OCI-LY3 (cell line): ENCODE results near the gene TEX35.

Experiments used
- H2AFZ ChIP-seq: fragments of 200-600, 300-600 bp; shearing (Covaris generic); 2 replicates; pipeline ENCODE4 v1.6.0; 2014; ENCODE audit warnings: antibody characterized with exemption, low read depth, low read length
- H3K27ac ChIP-seq: fragments of 200-600, 300-600 bp; sonication (generic); 2 replicates; pipeline ENCODE4 v1.5.1; 2014; ENCODE audit warnings: mild to moderate bottlenecking, low read length, moderate library complexity, mixed read lengths
- H3K27me3 ChIP-seq: fragments of 200-600, 300-600 bp; sonication (generic); 2 replicates; pipeline ENCODE4 v1.6.1; 2014; ENCODE audit warnings: low read depth, low read length, mixed read lengths
- H3K36me3 ChIP-seq: fragments of 200-600, 300-600 bp; sonication (generic); replicated peaks from 2 replicates; pipeline ENCODE3; 2014; ENCODE audit warnings: low read depth, low read length, mixed read lengths
- H3K4me1 ChIP-seq: fragments of 300-600, 200-600 bp; sonication (generic); 2 replicates; pipeline ENCODE4 v1.6.1; 2014; ENCODE audit warnings: low read length, mixed read lengths
- H3K4me2 ChIP-seq: fragments of 200-600, 300-600 bp; sonication (generic); 2 replicates; pipeline ENCODE4 v1.6.1; 2014; ENCODE audit warnings: low read length, mixed read lengths
- H3K4me3 ChIP-seq: fragments of 300-600, 200-600 bp; sonication (generic); 2 replicates; pipeline ENCODE4 v1.5.1; 2014; ENCODE audit warnings: antibody characterized with exemption, mild to moderate bottlenecking, low read length, moderate library complexity
- H3K79me2 ChIP-seq: fragments of 300-600, 200-600 bp; shearing (Covaris generic); 2 replicates; pipeline ENCODE4 v1.6.1; 2014; ENCODE audit warnings: mild to moderate bottlenecking, low read length, mixed read lengths
- H3K9ac ChIP-seq: fragments of 300-600, 200-600 bp; shearing (Covaris generic); 2 replicates; pipeline ENCODE4 v1.6.0; 2014; ENCODE audit warnings: mild to moderate bottlenecking, low read length, moderate library complexity
- H3K9me3 ChIP-seq: fragments of 200-600, 300-600 bp; shearing (Covaris generic); 2 replicates; pipeline ENCODE4 v1.6.1; 2014; ENCODE audit warnings: low read length, mixed read lengths; ENCODE audit not compliant: insufficient read depth
- H4K20me1 ChIP-seq: fragments of 200-600, 300-600 bp; sonication (generic); 2 replicates; pipeline ENCODE4 v1.6.1; 2016; ENCODE audit warnings: low read length, mixed read lengths; ENCODE audit not compliant: insufficient read depth
- CTCF ChIP-seq: fragments of 200-600, 300-600 bp; sonication (generic); IDR thresholded peaks from 2 replicates; pipeline ENCODE4 v1.5.1; 2014; ENCODE audit warnings: antibody characterized with exemption, low read length, low read depth
- EZH2phosphoT487 ChIP-seq: fragments of 200-600 bp; shearing (Covaris generic); IDR thresholded peaks from 2 replicates; pipeline ENCODE4 v1.6.1; 2018; ENCODE audit warnings: antibody characterized with exemption, mixed run types, low read depth

The TEX35 gene

GRCh38 chr1:178516110-178516509 is 3.2 kb downstream of the TEX35 start:
- Histone ChIP-seq H4K20me1 (no peaks in the 10 kb centered on the region), H3K4me3 (no peak overlapping the region), H3K36me3 (no peaks in the 10 kb centered on the region), H3K4me1 (no peaks in the 10 kb centered on the region), H3K79me2 (no peaks in the 10 kb centered on the region), H2AFZ (no peak overlapping the region), H3K27me3 (no peaks in the 10 kb centered on the region), H3K27ac (no peak overlapping the region), H3K9ac (no peak overlapping the region), H3K4me2 (no peak overlapping the region), H3K9me3 (no peaks in the 10 kb centered on the region)
- TF ChIP-seq EZH2phosphoT487 = no peak
- TF ChIP-seq CTCF = no peak

- H3K36me3 ChIP-seq = no peaks in the 10 kb centered on the region
- H3K9ac ChIP-seq = no peak overlapping the region
- H3K27me3 ChIP-seq = no peaks in the 10 kb centered on the region
- H4K20me1 ChIP-seq = no peaks in the 10 kb centered on the region
- H3K79me2 ChIP-seq = no peaks in the 10 kb centered on the region
- no peak overlapping the region for H3K27ac ChIP-seq
- no peak overlapping the region for H2AFZ ChIP-seq
- H3K4me3 ChIP-seq = no peak overlapping the region
- TF ChIP-seq CTCF = no peak
- TF ChIP-seq EZH2phosphoT487 = no peak
- no peaks in the 10 kb centered on the region for H3K4me1 ChIP-seq
- no peaks in the 10 kb centered on the region for H3K9me3 ChIP-seq
- H3K4me2 ChIP-seq = no peak overlapping the region
These were observed 6.0 kb downstream of the TEX35 start for GRCh38 chr1:178518894-178519293.

GRCh38 chr1:178520803-178521202 is 7.9 kb downstream of the TEX35 start:
- TF ChIP-seq CTCF = no peak
- no peak for TF ChIP-seq EZH2phosphoT487

GRCh38 chr1:178521241-178521640 is 8.3 kb downstream of the TEX35 start:
- Histone ChIP-seq H3K9ac (no peak overlapping the region), H3K4me3 (no peak overlapping the region), H3K27ac (no peak overlapping the region), H3K4me1 (no peaks in the 10 kb centered on the region), H4K20me1 (no peaks in the 10 kb centered on the region), H2AFZ (no peak overlapping the region), H3K4me2 (no peak overlapping the region), H3K36me3 (no peaks in the 10 kb centered on the region), H3K27me3 (no peaks in the 10 kb centered on the region), H3K9me3 (no peaks in the 10 kb centered on the region), H3K79me2 (no peaks in the 10 kb centered on the region)
- TF ChIP-seq EZH2phosphoT487 = no peak
- TF ChIP-seq CTCF = no peak

More at GRCh38 chr1:178520803-178521202, 7.9 kb downstream of the TEX35 start:
- Histone ChIP-seq H3K4me1 (no peaks in the 10 kb centered on the region), H3K79me2 (no peaks in the 10 kb centered on the region), H3K4me3 (no peak overlapping the region), H4K20me1 (no peaks in the 10 kb centered on the region), H3K36me3 (no peaks in the 10 kb centered on the region), H3K9me3 (no peaks in the 10 kb centered on the region), H3K9ac (no peak overlapping the region), H3K4me2 (no peak overlapping the region), H2AFZ (no peak overlapping the region), H3K27me3 (no peaks in the 10 kb centered on the region), H3K27ac (no peak overlapping the region)
